Psoas muscle (tissue), 8 donors: ENCODE data around the gene CCDC27. TPM values are rescaled to one million over a fixed set of nuclear protein-coding genes. Genes with fewer than 3 reads are reported as not detected.
"Not testable (repeated sequence)": the region's sequence is repeated elsewhere in the genome, so short reads cannot be mapped to it uniquely, and the experiment has no call there.

Experiments used
- ATAC-seq, 4 donors: fragments of 200-7000 bp; cut with Tn5 transposase; one replicate each; pipeline ENCODE4 v1.9.1; 2020; ENCODE audit warnings: moderate library complexity in 3 of 4, mild to moderate bottlenecking in 2 of 4
- DNase-seq, 2 donors: peaks; one replicate each; pipeline ENCODE4 v3.0.0-alpha.2; 2020
- H3K27ac ChIP-seq: fragments of 200-600 bp; one replicate; pipeline ENCODE4 v1.8.0; 2022
- H3K27me3 ChIP-seq, 3 donors: fragments of 200-600 bp in 1 of 3; one replicate each; pipeline versions ENCODE4 v1.6.1 to v1.8.0; 2013 to 2022; ENCODE audit warnings: low read length in 2 of 3, mild to moderate bottlenecking in 2 of 3, moderate library complexity in 1 of 3; ENCODE audit not compliant: insufficient read depth in 3 of 3
- H3K36me3 ChIP-seq, 2 donors: fragments of 200-600 bp in 1 of 2; one replicate each; pipeline versions ENCODE4 v1.6.1 to v1.8.0; 2013 to 2022; ENCODE audit warnings: low read depth in 1 of 2, mild to moderate bottlenecking in 1 of 2, moderate library complexity in 1 of 2; ENCODE audit not compliant: insufficient read depth in 1 of 2
- H3K4me1 ChIP-seq: fragments of 200-600 bp; one replicate; pipeline ENCODE4 v1.8.0; 2022
- H3K4me3 ChIP-seq: fragments of 200-600 bp; one replicate; pipeline ENCODE4 v1.8.0; 2022; ENCODE audit warnings: mild to moderate bottlenecking
- H3K9me3 ChIP-seq: fragments of 200-600 bp; one replicate; pipeline ENCODE4 v1.8.0; 2022
- WGBS, 3 donors: extraction: QIAGEN DNeasy Blood & Tissue Kit; methylation state at CpG; one replicate each; pipeline versions ENCODE4 v1.1.6 to v1.1.7; 2013; 5-methylcytosine and 5-hydroxymethylcytosine counted together
- intact Hi-C, 2 donors: fragments of 100-400 bp; cut with DNase I; formaldehyde crosslinking; loops; one replicate each; pipeline versions ENCODE4 v1.11.0 to v1.14.2; 2022
- polyA plus RNA-seq, 3 donors: library from polyadenylated mRNA; stranded (reverse); fragments of 200-250 nt; gene quantifications; one replicate each; pipeline ENCODE4 v1.2.3, GENCODE V29; 2013
- total RNA-seq, 4 donors: library from RNA; stranded (reverse); fragmentation: NEBNext Ultra II Directional in 2 of 4; extraction: Animal tissue kit (Norgen Biotek cat#: 25700) in 2 of 4; gene quantifications; one replicate each; pipeline versions ENCODE4 v1.2.1 to v1.2.4, GENCODE V29; 2021 to 2023
- TF ChIP-seq, protein P1 (sequence below): fragments of 200-600 bp; IDR thresholded peaks from one replicate; pipeline ENCODE4 v1.8.0; 2022; ENCODE audit warnings: antibody characterized with exemption
- donor health status: healthy with polysubstance abuse.
- donor health status: DM: no; HTN: no; CAD: no; lungs with moderate emphysema.
- donor health status: Bipolar disorder and iron deficiency.
- donor health status: healthy.
- donor health status: DM: yes; HTN: yes; CAD: no.
- donor health status: DM: no; HTN: no; CAD: no.
- donor health status: DM: no; HTN: no; CAD: no.
- donor health status: DM: yes; HTN: yes; CAD: no.

The CCDC27 gene
- total and polyA plus RNA-seq, 7 donors, result 0.03 to 0.17 (median 0.10) TPM; not detected in 3

DNA sequence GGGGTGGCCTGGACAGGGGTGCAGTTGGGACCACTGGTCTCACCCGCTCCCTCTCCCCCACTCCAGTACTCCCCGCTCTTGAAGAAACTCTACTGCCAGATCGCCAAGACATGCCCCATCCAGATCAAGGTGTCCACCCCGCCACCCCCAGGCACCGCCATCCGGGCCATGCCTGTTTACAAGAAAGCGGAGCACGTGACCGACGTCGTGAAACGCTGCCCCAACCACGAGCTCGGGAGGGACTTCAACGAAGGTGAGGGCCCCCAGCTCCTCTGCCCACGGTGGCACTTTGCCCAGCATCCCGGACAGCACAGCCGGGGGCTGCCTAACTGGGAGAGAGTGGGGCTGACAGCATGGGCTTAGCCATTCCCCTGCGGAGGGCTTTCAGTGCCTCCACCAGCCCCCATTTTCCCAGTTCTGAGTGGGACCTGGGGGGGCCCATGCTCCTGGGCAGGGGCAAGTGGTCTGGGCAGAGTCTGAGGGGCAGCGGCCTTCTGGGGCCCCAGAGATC lies 30.2 kb upstream of the CCDC27 start:
- intact Hi-C loops, result loop anchor here in 1 of 2 donors (5.0 kb wide), 1 partner anchor 270 kb away; the partner anchor contains the start of gene ARHGEF16

DNA sequence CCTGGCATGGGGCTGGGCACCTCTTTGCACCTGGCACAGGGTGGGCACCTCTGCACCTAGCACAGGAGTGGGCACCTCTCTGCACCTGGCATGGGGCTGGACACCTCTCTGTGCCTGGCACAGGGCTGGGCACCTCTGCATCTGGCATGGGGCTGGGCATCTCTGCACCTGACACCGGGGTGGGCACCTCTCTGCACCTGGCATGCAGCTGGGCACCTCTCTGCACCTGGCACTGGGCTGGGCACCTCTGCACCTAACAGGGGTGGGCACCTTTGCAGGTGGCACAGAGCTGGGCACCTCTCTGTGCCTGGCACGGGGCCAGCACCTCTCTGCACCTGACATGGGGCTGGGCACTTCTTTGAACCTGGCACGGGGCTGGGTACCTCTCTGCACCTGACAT lies 29.4 kb upstream of the CCDC27 start:
- H3K36me3 ChIP-seq, result no peaks in the 10 kb centered on the region
- ATAC-seq (no peak), DNase-seq (no peak)
- peaks cover 0 to 7% (median 0%) of the 10 kb centered on the region in 3 donors for H3K27me3 ChIP-seq
- no peaks in the 10 kb centered on the region for H3K9me3 ChIP-seq
- WGBS, 3 donors, result 66 to 75% (median 68%) methylated on average over 3 of the region's 3 CpGs
- no peak overlapping the region for H3K27ac ChIP-seq
- intact Hi-C loops, result loop anchor here in 1 of 2 donors (5.0 kb wide), 1 partner anchor 271 kb away; the partner anchor contains the start of gene ARHGEF16
- no peak overlapping the region for H3K4me3 ChIP-seq
- TF ChIP-seq, protein P1, sequence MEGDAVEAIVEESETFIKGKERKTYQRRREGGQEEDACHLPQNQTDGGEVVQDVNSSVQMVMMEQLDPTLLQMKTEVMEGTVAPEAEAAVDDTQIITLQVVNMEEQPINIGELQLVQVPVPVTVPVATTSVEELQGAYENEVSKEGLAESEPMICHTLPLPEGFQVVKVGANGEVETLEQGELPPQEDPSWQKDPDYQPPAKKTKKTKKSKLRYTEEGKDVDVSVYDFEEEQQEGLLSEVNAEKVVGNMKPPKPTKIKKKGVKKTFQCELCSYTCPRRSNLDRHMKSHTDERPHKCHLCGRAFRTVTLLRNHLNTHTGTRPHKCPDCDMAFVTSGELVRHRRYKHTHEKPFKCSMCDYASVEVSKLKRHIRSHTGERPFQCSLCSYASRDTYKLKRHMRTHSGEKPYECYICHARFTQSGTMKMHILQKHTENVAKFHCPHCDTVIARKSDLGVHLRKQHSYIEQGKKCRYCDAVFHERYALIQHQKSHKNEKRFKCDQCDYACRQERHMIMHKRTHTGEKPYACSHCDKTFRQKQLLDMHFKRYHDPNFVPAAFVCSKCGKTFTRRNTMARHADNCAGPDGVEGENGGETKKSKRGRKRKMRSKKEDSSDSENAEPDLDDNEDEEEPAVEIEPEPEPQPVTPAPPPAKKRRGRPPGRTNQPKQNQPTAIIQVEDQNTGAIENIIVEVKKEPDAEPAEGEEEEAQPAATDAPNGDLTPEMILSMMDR, result no peak
- H3K4me1 ChIP-seq, result no peaks in the 10 kb centered on the region

More for the DNA sequence above, 30.2 kb upstream of the CCDC27 start:
- H3K4me3 ChIP-seq, result no peak overlapping the region
- H3K36me3 ChIP-seq, result no peaks in the 10 kb centered on the region
- ATAC-seq (no peak), DNase-seq (no peak)
- WGBS, 3 donors, result 68 to 71% (median 71%) methylated on average over 20 of the region's 20 CpGs
- H3K4me1 ChIP-seq, result no peaks in the 10 kb centered on the region
- H3K27ac ChIP-seq, result no peak overlapping the region
- H3K27me3 ChIP-seq, result peaks cover 0 to 5% (median 0%) of the 10 kb centered on the region in 3 donors
- no peaks in the 10 kb centered on the region for H3K9me3 ChIP-seq
- TF ChIP-seq, protein P1, result no peak

DNA sequence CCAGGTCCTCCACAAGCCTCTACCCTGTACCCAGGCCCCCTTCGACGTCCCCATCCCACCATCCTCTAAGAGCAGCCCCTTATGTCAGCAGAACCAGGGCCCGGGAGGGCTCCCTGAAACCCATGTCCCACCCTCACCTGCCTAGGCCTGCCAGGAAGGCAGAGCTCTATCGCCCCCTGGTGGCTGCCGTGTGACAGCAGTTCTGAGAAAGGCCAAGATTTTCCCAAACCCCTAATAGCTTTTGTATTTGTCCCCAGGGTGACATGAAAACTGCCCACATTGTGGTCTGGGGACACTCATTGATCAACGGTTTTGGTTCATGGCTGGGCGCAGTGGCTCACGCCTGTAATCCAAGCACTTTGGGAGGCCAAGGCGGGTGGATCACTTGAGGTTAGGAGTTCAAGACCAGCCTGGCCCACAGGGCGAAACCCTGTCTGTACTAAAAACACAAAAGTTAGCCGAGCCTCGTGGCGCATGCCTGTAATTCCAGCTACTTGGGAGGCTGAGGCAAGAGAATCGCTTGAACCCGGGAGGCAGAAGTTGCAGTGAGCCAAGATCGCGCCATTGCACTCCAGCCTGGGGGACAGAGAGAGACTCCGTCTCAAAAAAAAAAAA lies 27.7 kb upstream of the CCDC27 start:
- not testable (repeated sequence) for H3K9me3 ChIP-seq, H3K27ac ChIP-seq, H3K36me3 ChIP-seq, H3K4me3 ChIP-seq, H3K4me1 ChIP-seq
- ATAC-seq (peak; percentile 31 to 83 (median 70)), DNase-seq (peak; percentile 63 to 81)
- TF ChIP-seq, protein P1, result peak; percentile 92
- WGBS, 3 donors, result 38 to 41% (median 40%) methylated on average over 18 of the region's 18 CpGs
- intact Hi-C loops, result loop anchor here (1.0 to 5.0 kb wide), 4 partner anchors 28 to 272 kb away; partner anchors contain the start of gene ARHGEF16 (in 1 of the 2)
- peaks cover 0 to 13% (median 7%) of the 10 kb centered on the region in 3 donors for H3K27me3 ChIP-seq

- TF ChIP-seq, protein P1, result no peak
- Histone ChIP-seq H3K27me3 (peaks cover 0 to 20% (median 7%) of the 10 kb centered on the region in 3 donors), H3K4me3 (no peak overlapping the region), H3K4me1 (no peaks in the 10 kb centered on the region), H3K27ac (no peak overlapping the region), H3K9me3 (no peaks in the 10 kb centered on the region), H3K36me3 (no peaks in the 10 kb centered on the region)
- intact Hi-C loops, result loop anchor here (2.0 to 5.0 kb wide), 2 partner anchors 29 to 38 kb away; no protein-coding TSS in a partner anchor
- no peak for DNase-seq
- WGBS, 3 donors, result 95 to 100% (median 98%) methylated on average over 2 of the region's 2 CpGs
- no peak for ATAC-seq
Observed at GRCh38 chr1:3725366-3725765, 26.9 kb upstream of the CCDC27 start.
